BE2C (cell line): Measurements from ENCODE around the gene TP53BP2.

Experiments used
- DNase-seq: peaks from one replicate; pipeline ENCODE4 v3.0.0-alpha.2; 2020
- H3K27me3 ChIP-seq: fragments of 250-450 bp; sonication (Bioruptor Pico); 2 replicates; pipeline ENCODE4 v1.5.1; 2020; ENCODE audit warnings: mild to moderate bottlenecking
- H3K36me3 ChIP-seq: fragments of 250-450 bp; sonication (Bioruptor Pico); 2 replicates; pipeline ENCODE4 v1.5.1; 2020; ENCODE audit warnings: mild to moderate bottlenecking
- H3K4me1 ChIP-seq: fragments of 250-450 bp; sonication (Bioruptor Pico); 2 replicates; pipeline ENCODE4 v1.5.1; 2020
- H3K4me3 ChIP-seq: 2 replicates; pipeline ENCODE4 v1.5.1; 2011; ENCODE audit warnings: low read depth, low read length
- H3K9me3 ChIP-seq: fragments of 250-450 bp; sonication (Bioruptor Pico); 2 replicates; pipeline ENCODE4 v1.5.1; 2020
- CTCF ChIP-seq: IDR thresholded peaks from 2 replicates; pipeline ENCODE4 v1.5.1; 2012; ENCODE audit warnings: mild to moderate bottlenecking, low read depth, low read length

Gene TP53BP2

DNA sequence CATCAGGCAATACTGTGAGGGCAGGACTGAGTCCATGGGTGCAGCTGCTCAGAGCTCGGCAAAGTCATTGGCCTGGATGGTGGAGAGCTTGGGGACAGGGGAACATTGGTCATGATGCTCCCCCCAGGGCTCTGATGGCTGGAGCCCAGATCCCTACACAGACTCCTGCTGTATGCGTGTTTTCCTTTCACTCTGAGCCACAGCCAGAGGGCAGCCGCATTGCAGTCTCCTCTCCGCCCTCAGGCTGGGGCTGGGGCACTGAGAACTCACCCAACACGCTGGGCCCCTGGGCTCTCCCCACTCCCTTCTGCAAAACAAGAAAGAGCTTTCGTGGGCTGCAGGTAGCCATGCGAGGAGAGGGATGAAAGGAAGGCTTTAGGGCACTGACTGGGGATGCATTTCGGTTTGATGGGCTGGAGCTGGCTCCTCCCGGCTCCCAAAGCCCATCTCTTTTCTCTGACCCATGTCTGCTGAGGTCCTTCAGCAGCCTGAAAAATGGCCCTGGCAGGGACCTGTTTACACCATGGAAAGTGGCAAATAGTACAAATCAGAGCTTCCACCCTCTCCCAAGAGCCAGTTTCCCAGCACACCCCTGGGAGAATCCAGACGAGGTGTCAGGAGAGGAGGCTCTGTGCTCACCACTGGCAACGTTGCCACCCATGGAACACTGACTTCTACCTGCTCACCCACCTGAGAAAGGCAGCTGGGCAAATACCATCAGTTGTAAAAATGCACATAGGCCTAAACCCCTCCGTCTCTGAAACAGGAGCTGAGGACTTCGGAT lies 89.6 kb downstream of the TP53BP2 start:
- H3K4me3 ChIP-seq, result no peak overlapping the region
- H3K36me3 ChIP-seq, result peaks cover 4% of the 10 kb centered on the region
- no peaks in the 10 kb centered on the region for H3K4me1 ChIP-seq
- no peak for TF ChIP-seq CTCF
- no peaks in the 10 kb centered on the region for H3K27me3 ChIP-seq
- no peaks in the 10 kb centered on the region for H3K9me3 ChIP-seq
- DNase-seq, result no peak

DNA sequence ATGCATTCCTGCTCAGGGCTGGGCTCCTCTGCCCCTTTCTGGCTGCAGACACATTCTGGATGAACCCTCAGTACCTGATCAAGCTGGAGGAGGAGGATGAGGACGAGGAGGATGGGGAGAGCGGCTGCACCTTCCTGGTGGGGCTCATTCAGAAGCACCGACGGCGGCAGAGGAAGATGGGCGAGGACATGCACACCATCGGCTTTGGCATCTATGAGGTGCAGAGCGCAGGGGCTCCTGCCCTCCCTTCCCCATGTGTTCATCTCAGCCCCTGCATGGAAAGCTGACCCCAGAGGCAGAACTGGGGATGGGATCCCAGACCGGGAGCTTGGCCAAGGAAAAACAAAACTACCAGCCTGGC lies 90.3 kb downstream of the TP53BP2 start:
- DNase-seq, result no peak
- no peaks in the 10 kb centered on the region for H3K27me3 ChIP-seq
- H3K36me3 ChIP-seq, result peaks cover 4% of the 10 kb centered on the region

GRCh38 chr1:223754681-223755431 lies 90.9 kb downstream of the TP53BP2 start:
- Histone ChIP-seq H3K4me1 (no peaks in the 10 kb centered on the region), H3K9me3 (no peaks in the 10 kb centered on the region), H3K27me3 (no peaks in the 10 kb centered on the region), H3K4me3 (no peak overlapping the region), H3K36me3 (peaks cover 4% of the 10 kb centered on the region)
- TF ChIP-seq CTCF, result no peak
- DNase-seq, result no peak

More for the DNA sequence above, 90.3 kb downstream of the TP53BP2 start:
- no peak for TF ChIP-seq CTCF
- H3K4me3 ChIP-seq, result no peak overlapping the region
- no peaks in the 10 kb centered on the region for H3K4me1 ChIP-seq
- H3K9me3 ChIP-seq, result no peaks in the 10 kb centered on the region

DNA sequence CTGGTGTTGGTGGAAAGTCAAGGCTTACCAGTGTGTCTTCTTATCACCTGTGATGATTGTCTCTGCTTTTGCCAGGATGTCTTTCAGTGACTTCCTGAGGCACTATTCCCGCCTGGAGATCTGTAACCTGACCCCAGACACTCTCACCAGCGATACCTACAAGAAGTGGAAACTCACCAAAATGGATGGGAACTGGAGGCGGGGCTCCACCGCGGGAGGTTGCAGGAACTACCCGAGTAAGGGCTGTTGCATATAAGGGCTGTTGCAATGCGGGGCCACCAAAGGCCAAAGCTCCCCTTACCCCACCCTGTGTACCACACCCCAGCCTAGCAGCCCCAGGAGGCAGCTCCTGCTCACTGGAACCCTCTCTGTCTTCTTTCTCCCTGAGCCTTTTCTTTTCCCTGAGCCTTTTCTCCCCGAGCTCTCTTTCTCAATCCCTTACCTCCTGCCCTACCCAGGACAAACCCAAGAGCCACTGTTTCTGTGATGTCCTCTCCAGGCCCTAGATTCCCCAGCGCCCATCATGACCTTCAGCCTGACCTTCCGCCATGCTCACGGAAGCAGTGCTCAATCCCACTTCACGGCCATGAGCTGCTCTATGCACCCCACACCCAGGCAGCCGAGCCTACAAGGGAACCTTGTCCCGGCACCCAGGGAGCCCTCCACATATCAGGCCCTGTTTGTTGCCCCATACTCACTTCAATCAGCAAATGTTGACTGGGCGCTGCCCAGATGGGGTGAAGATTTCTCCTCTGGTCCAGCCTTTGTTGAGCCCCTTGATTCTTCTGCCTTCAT lies 92.8 kb downstream of the TP53BP2 start:
- no peak for DNase-seq
- peaks cover 4% of the 10 kb centered on the region for H3K36me3 ChIP-seq

GRCh38 chr1:223751696-223752095 lies 94.1 kb downstream of the TP53BP2 start:
- Histone ChIP-seq H3K4me3 (no peak overlapping the region), H3K9me3 (no peaks in the 10 kb centered on the region), H3K36me3 (peaks cover 4% of the 10 kb centered on the region), H3K4me1 (no peaks in the 10 kb centered on the region; the same call in 1 of the 2 replicates), H3K27me3 (no peaks in the 10 kb centered on the region)
- DNase-seq, result no peak
- no peak for TF ChIP-seq CTCF

More for the DNA sequence above, 92.8 kb downstream of the TP53BP2 start:
- Histone ChIP-seq H3K9me3 (no peaks in the 10 kb centered on the region), H3K4me3 (no peak overlapping the region), H3K4me1 (no peaks in the 10 kb centered on the region; the same call in 1 of the 2 replicates), H3K27me3 (no peaks in the 10 kb centered on the region)
- no peak for TF ChIP-seq CTCF
